HG02970 (cell line): ENCODE measurements around the gene PDZD4.

Experiments
- ATAC-seq: cut with Tn5 transposase; IDR thresholded peaks from one replicate; pipeline ENCODE4 v1.9.1; 2021; ENCODE audit warnings: mild to moderate bottlenecking, moderate library complexity, moderate number of reproducible peaks; ENCODE audit not compliant: unreplicated experiment, low FRiP score

PDZD4 gene

DNA sequence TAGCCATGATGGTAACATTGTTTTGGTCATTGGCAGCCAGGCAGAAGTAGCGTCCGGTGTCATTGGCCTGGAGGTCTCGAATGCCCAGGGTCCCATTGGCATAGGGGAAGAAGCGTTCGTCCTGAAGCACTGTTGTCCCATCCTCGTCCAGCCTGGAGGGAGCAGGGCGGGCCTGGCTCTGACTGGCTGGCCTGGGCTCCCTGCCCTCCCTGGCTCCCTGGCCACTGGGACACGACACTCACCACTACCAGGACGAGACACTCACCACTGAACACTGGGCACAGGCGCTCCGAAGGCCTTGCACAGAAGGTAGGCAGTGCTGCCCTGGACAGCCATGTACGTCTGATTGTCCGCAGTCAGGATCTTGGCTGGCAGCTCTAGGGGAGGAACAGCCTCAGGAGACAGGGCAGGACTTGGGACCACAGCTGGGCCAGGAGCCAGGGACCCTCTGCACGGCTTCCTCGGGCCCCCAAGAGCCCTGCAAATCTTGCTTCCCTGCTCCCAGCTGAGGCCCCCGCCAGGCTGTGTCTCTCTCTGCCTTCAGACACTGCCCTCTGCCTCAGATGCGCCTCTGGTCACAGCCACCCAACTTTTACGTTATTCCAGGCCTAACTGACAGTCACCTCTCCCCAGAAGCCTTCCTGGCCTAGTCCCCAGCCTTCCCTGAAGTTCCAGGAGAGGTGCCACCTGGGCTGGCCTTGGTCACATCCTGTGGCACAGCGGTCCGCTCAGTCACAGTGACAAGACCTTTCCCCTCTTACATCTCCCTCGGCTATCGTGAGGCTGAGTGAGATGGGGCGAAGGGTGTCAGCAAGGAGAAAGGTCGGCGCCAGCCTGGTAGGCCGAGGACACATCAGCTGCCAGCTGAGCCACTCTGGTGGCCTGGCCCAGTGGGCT is 38.5 kb upstream of the PDZD4 start:
- ATAC-seq = no peak

DNA sequence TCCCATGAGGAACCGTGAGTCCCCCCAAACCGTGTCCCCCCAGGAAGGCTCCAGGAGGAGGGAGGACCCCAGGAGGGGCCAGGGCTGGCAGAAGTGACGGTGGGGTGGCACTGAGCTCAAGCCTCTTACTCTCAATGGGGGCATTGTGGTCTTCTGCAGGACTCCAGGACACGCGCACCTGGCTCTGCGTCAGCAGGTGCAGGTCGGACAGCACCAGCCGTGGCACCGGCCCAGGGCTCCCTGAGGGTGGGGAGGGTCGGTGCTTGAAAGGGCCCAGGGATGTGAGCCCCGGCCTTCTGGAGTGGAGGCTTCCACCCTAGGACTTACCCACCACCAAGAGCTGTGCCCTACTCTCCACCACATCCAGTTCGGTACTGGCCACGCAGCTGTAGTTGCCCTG is 37.3 kb upstream of the PDZD4 start:
- ATAC-seq = no peak

DNA sequence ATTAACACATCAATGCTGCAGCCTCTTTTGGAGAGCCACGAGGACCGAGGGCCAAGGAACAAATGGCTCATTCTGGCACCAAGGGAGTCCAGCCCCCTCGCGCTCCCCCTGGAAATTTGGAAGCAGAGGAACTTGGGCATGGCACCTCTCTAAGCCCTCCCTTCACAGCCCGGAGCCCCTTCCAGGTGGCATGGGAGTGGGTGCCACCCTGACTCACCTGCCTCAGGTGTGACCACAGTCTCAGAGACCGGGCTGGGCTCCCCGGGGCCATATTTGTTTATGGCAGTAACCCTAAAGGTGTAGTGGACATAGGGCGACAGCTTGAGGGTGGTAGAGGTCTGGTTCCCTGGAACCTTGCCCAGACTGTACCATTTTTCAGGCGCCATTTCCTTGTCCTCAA is 36.8 kb upstream of the PDZD4 start:
- ATAC-seq = no peak

GRCh38 chrX:153866302-153867019 is 36.1 kb upstream of the PDZD4 start:
- no peak for ATAC-seq

- ATAC-seq = no peak
These were observed 35.3 kb upstream of the PDZD4 start for GRCh38 chrX:153865685-153866084.

DNA sequence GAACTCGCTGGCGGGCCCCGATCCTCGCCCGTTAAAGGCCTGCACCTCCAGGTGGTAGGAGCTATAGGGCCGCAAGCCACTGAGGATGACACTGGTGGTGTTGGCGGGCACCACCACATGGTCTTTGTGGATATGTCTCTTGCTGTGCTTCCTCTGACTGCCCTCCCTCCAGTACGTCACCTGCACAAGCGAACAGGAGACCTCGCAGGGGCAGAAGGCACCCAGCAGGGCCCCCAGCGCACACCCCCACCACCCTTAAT is 34.9 kb upstream of the PDZD4 start:
- ATAC-seq = no peak

DNA sequence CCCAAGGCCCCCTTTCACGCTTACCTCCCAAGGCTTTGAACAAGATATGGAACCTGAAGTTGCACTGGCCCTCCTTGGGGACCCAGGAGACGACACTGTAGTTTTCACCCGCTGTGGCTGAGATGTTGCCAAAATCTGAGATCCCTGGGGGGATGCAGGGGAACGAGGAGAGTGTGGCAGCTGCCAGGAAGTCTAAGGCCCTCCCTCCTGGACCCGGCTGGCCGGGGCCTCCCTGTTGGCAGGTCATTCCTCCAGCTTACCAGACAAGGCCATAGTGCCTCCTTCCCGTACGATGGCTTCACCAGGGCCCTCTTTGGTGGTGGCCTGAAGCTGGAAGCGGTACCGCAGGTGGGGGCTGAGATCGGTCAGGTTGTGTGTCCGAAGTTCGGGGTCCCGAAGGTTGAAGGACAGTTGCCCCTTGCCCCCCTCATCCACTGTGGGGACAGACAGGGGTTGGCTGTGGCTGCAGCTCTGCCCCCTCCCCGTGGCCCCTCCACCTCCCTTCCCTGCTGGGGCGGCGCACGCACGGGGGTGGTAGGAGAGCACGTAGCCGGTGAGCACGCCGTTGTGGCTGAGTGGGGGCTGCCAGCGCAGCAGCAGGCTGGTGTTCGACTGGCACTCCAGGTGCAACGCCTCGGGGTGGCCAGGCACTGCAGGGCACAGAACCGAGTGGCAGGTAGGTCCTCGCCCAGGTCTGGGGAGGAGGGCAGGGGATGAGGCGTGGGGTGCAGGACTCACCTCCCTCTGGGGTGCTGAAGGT is 34.4 kb upstream of the PDZD4 start:
- ATAC-seq = no peak

DNA sequence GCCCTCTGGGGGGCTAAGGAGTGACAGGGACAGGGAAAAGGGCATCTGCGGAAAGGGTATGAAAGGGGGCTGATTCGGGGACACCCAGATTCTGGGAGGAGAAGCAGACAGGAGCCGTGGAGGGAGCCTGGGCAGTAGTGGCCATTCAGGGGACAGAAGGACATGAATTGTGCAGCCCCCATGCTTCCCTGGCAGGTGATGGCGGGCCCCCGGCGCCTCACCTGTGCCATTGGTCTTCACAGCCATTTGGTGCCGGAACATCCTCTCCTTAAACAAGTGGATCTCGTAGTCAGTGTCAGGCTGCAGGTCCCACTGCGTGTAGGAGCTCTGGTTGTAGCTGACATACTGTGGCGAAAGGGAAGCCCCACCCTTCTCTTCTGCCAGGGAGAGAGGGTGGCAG is 33.8 kb upstream of the PDZD4 start:
- ATAC-seq = no peak

GRCh38 chrX:153863251-153863991 is 33.1 kb upstream of the PDZD4 start:
- ATAC-seq = no peak

GRCh38 chrX:153862369-153863250 is 32.3 kb upstream of the PDZD4 start:
- no peak for ATAC-seq

GRCh38 chrX:153861733-153862310 is 31.5 kb upstream of the PDZD4 start:
- ATAC-seq = no peak

DNA sequence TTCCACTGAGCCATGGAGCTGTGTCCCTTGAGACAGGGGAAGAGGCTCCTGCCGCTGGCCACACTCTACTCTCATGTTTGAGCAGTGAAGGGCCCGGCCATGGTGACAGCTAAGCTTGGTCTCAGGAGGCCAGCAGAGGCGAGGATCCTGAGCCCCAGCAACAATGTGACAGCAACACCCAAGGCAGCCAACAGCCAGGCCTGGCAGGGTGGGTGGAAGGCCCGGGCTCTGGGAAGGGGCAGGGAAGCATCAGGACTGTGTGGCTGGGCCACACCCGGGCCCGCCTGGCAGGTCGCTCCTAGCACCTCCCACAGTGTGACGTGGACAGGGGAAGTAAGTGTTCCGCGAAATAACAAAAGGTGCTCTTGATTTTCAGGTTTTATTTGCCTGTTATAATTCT is 30.8 kb upstream of the PDZD4 start:
- no peak for ATAC-seq

- no peak for ATAC-seq
These were observed 27.1 kb upstream of the PDZD4 start for GRCh38 chrX:153857348-153857903.

DNA sequence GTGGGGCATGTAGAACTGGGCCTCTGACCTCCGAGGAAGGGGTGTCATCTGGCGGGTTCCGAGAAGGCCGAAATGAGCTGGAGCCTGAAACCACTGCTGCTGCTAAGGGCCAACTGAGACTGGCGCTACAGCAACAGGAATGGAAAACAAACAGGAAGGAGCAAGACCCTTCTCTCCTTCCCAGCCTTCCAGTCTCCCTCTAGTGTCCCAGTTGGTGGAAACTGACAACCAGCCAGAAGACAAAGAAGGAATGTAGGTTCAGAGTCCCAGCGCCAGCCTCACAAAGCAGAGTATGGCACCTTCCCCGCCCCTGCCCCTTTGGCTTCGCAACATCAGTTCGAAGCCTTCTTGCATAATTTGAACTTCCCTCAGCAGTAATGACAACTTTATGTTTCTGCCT is 24.4 kb upstream of the PDZD4 start:
- no peak for ATAC-seq

- no peak for ATAC-seq
These were observed 23.5 kb upstream of the PDZD4 start for GRCh38 chrX:153853902-153854267.

DNA sequence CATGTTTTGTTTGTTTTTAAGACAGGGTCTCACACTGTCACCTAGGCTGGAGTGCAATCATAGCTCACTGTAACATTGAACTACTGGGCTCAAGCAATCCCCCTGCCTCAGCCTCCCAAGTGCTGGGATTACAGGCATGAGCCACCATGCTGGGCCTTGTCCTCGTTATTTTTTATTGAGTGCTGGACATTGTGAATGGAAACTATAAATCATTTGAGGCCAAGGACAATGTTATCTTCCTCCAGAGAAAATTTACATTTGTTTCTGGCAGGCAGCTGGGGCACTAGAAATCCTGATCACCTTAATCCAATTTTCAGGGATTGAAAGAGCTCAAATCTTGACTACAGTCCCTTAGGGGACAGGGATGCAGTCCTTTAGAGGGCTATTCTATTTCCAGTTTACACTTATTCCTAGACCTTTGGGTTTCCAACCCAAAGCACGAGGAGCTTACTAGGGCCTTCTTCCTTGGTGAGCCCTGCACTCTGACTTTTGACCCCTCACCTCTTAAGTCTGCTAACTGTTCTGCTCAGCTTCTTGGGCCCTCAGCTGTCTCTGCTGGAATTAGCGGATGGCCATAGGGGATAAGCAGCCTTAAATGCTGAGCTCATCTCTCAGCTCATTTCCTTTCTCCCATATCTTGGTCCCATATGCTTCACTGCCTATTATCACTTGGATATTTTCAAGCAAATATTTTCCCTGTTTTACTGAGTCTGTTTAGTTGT is 23.0 kb upstream of the PDZD4 start:
- no peak for ATAC-seq

DNA sequence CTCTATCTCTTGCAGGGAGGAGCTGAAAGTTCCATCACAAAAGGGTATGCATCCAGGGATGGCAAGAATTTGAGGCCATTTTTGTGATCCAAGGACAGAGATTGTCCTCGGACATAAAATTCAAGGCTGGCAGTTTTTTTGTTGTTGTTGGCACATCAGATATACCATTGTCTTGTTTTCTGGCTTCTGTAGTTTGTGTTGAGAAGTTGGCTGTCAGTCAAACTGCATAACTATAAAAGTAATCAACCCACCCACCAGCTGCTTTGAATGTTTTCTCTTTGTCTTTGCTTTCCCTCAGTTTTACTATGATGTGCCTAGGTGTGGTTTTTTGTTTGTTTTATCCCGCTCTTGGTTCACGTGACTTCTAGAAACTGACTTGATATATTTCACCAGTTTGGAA is 21.6 kb upstream of the PDZD4 start:
- no peak for ATAC-seq

DNA sequence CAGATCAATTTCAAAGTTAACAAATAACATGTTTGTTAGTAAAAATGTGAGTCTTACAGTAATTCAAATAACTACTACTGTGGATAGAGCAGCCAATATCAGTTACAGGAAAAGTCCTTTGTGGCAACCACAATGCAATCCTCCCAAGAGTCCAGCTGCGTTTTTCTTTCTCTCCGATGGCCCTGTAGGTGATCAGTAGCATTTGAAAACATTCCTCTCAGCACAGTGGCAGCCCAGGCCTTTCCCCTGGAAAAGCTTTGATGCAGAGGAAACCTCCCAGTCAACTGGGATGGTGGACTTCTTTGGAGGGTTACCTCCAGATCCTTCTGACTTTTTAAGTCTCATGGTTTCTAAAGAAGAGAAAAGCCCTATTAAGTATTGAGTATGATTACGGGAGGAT is 18.0 kb upstream of the PDZD4 start:
- ATAC-seq = no peak

DNA sequence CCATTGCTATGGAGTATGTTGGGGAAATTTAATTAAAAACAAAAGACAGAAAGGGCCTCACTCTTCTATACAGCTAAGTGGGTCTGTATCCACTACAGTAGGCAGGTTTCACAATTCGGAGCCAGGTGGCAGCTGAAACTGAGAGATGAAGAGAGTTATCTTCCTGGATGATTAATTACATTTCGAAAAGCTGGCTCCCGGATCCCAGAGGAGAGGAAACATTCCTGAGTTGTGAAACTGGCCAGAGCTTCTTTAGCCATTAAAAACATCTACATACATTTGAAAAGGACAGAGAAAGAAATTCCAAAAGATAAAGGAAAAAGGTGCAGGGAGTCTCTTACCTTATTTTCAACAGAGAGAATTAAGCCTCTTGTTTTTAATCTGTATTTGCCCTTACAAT is 15.5 kb upstream of the PDZD4 start:
- no peak for ATAC-seq
